Hepatic stellate cell (primary cell): ENCODE measurements around the gene HAUS7.

Source experiments
- DNase-seq: peaks from one replicate; pipeline ENCODE4 v3.0.0; 2011; ENCODE audit warnings: low spot score

Gene HAUS7

GRCh38 chrX:153499341-153499740 is 29.0 kb upstream of the HAUS7 start:
- DNase-seq: no peak

GRCh38 chrX:153498453-153498852 is 28.1 kb upstream of the HAUS7 start:
- DNase-seq: no peak

- peak; percentile 65 for DNase-seq
Measured at GRCh38 chrX:153496590-153496959, 26.2 kb upstream of the HAUS7 start.

GRCh38 chrX:153495903-153496589 is 25.7 kb upstream of the HAUS7 start:
- DNase-seq: peak; percentile 51

DNA sequence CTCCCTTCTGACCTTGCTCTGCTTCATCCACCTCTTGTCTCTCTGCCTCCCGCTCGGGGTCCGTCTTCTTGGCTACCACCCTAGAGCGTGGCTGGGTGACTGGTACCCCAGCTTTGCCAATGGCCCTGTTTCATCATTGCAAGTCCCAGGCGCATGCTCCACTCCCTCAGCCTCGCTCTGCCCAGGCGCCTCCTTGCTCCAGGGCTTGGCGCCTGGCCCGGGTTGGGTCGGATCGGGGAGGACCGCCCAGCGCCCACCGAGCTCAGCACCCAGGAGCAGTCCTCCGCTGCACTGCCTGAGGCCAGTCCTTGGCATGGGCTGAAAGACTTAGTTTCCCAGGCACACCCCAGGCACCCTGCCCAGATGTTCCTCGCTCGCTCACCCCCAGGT is 25.0 kb upstream of the HAUS7 start:
- DNase-seq: peak; percentile 62

GRCh38 chrX:153494541-153495361 is 24.4 kb upstream of the HAUS7 start, which contains the start of gene BGN:
TSS of gene BGN (plus strand) at chrX:153494980. CDS start at chrX:153504632, 9,652 bp downstream.
- peak; percentile 75 for DNase-seq

- no peak for DNase-seq
Measured at GRCh38 chrX:153494061-153494460, 23.7 kb upstream of the HAUS7 start.

- DNase-seq: no peak
Measured at GRCh38 chrX:153493085-153493484, 22.7 kb upstream of the HAUS7 start.

GRCh38 chrX:153492543-153492942 is 22.2 kb upstream of the HAUS7 start:
- no peak for DNase-seq

DNA sequence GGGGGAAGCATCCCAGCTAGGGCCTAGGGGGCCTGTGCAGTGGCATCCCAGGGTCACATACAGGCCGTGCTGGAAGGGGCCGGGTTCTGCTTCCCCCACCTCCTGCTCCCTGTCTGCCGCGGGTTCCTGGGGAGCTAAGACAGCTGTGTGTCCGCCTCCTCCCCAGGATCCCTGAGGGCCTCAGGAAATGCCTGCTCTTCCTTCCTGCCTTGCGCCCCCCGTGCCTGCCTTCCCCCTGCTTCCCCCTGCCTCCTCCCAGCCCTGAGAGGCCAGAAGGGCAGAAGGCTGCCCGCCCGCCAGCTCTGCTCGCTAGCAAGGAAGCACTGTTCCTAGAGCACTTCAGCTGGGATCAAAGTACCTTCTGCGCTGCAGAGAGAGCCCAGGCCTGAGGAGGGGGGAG is 21.5 kb upstream of the HAUS7 start:
- no peak for DNase-seq

- no peak for DNase-seq
Measured at GRCh38 chrX:153491351-153491914, 21.1 kb upstream of the HAUS7 start.

DNA sequence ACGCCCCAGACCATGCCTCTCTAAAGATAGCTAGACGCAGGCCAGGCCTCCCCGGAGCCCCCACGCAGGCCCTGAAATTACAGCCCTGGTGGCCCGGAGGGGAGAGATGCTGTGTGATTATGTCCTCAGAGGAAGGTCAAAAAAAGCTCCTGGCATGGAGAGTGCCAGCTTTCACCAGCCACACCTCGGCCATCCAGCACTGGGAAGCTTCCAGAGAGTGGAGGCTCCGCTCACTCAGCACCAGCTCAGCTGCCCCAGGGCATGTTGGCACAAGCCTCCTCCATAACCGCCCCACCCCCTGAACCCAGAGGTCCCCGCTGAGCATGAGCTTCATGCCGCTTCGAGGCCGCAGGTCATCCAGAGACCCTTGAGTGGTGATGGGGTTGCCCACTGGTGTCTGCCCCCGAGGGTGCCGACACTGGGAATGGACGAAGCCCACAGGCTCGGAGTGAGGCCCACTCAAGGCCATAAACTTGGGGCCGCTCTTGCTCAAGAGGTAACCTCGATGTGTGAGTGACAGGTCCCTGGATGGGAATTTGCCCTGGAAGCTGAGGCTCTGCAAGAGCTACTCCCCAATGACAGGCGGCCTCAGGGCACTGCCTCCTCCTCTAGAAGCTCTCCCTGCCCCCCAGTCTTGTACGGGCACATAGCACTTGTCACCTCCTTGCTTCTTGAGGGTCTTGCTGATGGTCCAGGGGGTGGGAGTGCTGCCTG is 20.0 kb upstream of the HAUS7 start:
- no peak for DNase-seq

- peak; percentile 89 for DNase-seq
Measured at GRCh38 chrX:153488231-153488914, 18.0 kb upstream of the HAUS7 start.

GRCh38 chrX:153487590-153488071 is 17.3 kb upstream of the HAUS7 start:
- DNase-seq: no peak

- no peak for DNase-seq
Measured at GRCh38 chrX:153486171-153486570, 15.8 kb upstream of the HAUS7 start.

DNA sequence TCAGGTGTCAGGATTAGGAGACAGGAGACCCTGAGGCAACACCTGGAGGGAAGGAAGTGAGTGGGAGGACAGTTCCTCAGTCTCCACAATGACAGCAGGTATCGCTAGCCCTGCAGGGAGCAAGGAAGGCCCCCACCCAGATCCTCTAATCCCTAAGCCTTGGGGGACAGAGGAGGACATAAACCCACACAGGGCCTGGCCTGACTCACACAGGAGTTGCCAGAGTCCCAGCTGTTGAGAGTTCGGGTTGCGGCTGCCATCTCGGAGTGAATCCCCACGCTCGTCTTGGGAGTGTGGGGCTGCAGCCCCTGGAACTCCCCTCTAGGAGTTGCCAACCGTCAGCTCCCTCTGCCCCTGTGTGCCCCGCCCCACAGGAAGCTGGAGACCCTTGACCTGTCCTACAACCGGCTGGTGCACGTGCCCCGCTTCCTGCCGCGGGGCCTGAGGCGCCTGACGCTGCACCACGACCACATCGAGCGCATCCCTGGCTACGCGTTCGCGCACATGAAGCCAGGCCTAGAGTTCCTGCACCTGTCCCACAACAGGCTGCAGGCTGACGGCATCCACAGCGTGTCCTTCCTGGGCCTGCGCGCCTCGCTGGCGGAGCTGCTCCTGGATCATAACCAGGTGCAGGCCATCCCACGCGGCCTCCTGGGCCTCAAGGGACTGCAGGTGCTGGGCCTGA is 15.2 kb upstream of the HAUS7 start:
- DNase-seq: no peak

GRCh38 chrX:153482376-153483015 is 12.1 kb upstream of the HAUS7 start:
- DNase-seq: no peak

- no peak for DNase-seq
Measured at GRCh38 chrX:153481043-153481442, 10.7 kb upstream of the HAUS7 start.

DNA sequence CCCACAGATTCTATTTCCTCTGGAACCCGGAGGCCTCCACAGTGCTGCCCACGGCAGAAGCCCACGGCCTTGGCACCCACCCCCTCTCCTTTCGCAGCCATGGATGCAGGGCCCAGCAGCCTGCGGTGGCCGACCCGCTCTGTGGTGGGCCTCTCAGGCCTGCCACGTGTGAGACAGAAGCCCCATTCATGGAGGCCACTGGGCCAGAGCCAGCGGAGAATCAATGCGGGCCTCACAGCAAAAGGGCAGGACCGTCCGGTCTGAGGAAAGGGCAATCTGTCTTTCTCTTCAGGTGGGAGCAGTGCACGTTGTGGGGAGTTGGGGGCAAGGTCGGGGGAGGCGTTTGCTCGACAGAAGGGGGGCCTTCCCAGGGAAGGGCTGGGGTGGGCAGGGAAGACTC is 8.4 kb upstream of the HAUS7 start:
- no peak for DNase-seq

- no peak for DNase-seq
Measured at GRCh38 chrX:153477901-153478300, 7.5 kb upstream of the HAUS7 start.
